A673 (cell line): ENCODE data around the gene CSTPP1.

Source experiments
- EZH2 ChIP-seq: fragments of 200-600 bp; sonication (generic); IDR thresholded peaks from 2 replicates; pipeline ENCODE4 v1.6.1; 2017; ENCODE audit warnings: borderline replicate concordance, low read depth, mild to moderate bottlenecking, mixed read lengths, antibody characterized with exemption, low read length; ENCODE audit not compliant: poor library complexity, severe bottlenecking
- TF ChIP-seq, protein P1 (sequence below): fragments of 300-800, 200-600 bp; sonication (generic); conservative IDR thresholded peaks from 2 replicates; pipeline ENCODE4 v1.5.1; 2017; ENCODE audit warnings: low read depth, mild to moderate bottlenecking, antibody characterized with exemption, low read length, moderate library complexity, mixed read lengths

DNA sequence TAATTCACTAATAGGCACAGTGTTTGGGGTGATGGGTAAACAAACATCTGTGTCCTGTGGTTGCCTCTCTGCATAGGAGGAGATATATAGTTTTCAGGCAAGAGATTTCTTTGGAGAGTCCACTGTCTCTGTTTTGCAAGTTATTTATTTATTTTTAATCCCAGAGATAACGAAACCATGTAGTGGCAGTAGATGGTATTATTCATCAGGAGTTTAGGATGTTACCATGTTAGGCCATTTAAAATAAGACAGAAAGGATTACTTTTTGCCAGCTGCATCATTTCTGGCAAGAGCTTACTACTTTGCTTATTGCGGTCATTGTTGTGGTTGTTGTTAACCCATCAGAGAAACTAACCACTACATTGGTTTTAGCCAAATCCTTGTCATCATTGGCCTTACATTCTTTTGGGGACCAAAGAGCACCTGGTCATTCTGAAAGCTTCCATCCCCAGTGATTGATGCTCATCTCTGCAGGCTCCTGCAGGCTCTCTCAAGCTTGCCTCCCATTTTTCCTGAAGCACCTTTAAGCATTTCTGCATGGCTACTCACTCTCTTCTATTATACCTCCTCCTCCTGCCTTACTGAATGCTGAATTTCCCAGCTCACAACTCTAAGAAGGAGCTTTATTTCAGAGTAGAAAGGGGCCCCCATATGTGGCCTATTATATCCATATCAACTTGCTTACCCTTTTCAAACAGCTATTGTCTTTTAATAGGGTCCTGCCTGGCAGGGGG lies 84.4 kb downstream of the CSTPP1 start:
- TF ChIP-seq, protein P1, sequence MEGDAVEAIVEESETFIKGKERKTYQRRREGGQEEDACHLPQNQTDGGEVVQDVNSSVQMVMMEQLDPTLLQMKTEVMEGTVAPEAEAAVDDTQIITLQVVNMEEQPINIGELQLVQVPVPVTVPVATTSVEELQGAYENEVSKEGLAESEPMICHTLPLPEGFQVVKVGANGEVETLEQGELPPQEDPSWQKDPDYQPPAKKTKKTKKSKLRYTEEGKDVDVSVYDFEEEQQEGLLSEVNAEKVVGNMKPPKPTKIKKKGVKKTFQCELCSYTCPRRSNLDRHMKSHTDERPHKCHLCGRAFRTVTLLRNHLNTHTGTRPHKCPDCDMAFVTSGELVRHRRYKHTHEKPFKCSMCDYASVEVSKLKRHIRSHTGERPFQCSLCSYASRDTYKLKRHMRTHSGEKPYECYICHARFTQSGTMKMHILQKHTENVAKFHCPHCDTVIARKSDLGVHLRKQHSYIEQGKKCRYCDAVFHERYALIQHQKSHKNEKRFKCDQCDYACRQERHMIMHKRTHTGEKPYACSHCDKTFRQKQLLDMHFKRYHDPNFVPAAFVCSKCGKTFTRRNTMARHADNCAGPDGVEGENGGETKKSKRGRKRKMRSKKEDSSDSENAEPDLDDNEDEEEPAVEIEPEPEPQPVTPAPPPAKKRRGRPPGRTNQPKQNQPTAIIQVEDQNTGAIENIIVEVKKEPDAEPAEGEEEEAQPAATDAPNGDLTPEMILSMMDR = no peak
- TF ChIP-seq EZH2 = no peak
